ENCODE measurements around the gene MANBA. TPM values are rescaled to one million over a fixed set of nuclear protein-coding genes. Genes with fewer than 3 reads are reported as not detected.
A peak's percentile ranks its signal among the peaks of the same experiment; 100 is the strongest.

Gene MANBA
- total and polyA plus RNA-seq, 2 of the 13 experiments (the other 11 are each of a cell fraction or from before 2014, with no cell fraction given): 11.7 to 33.3 TPM

- TF ChIP-seq HOMEZ (CRISPR knock-in tag; IDR thresholded peaks at IDR 0.05; ENCODE audit: low read depth) (no peak; the same call in 1 of the 2 replicates), ZNF230 (CRISPR knock-in tag; IDR thresholded peaks at IDR 0.05) (peak; percentile 58; the same call in 1 of the 2 replicates), TFDP1 (CRISPR knock-in tag; IDR thresholded peaks at IDR 0.05; ENCODE audit: borderline replicate concordance) (no peak), SP1 (IDR thresholded peaks at IDR 0.05) (no peak), SP1 (CRISPR knock-in tag; IDR thresholded peaks at IDR 0.05) (no peak), HES4 (CRISPR knock-in tag; IDR thresholded peaks at IDR 0.05; ENCODE audit: borderline replicate concordance) (no peak), CENPBD1 (CRISPR knock-in tag; IDR thresholded peaks at IDR 0.05; ENCODE audit: borderline replicate concordance, low read depth) (no peak), ZNF703 (CRISPR knock-in tag; IDR thresholded peaks at IDR 0.05; ENCODE audit: borderline replicate concordance) (no peak), ZBTB34 (CRISPR knock-in tag; IDR thresholded peaks at IDR 0.05) (no peak), SP2 (CRISPR knock-in tag; IDR thresholded peaks at IDR 0.05) (no peak), ZBTB14 (CRISPR knock-in tag; IDR thresholded peaks at IDR 0.05) (no peak), ZNF549 (CRISPR knock-in tag; IDR thresholded peaks at IDR 0.05) (no peak), SIN3B (IDR thresholded peaks at IDR 0.05; ENCODE audit: low read length) (no peak), ZBTB49 (CRISPR knock-in tag; IDR thresholded peaks at IDR 0.05; ENCODE audit: borderline replicate concordance) (no peak), ZNF75D (CRISPR knock-in tag; IDR thresholded peaks at IDR 0.05; ENCODE audit: borderline replicate concordance) (no peak), SRSF1 (optimal IDR thresholded peaks at IDR 0.05; ENCODE audit: low read depth, low read length) (no peak), PLRG1 (conservative IDR thresholded peaks at IDR 0.05) (no peak), RFX5 (IDR thresholded peaks at IDR 0.05; ENCODE audit: low read depth, low read length) (no peak), PRDM4 (CRISPR knock-in tag; IDR thresholded peaks at IDR 0.05; ENCODE audit: borderline replicate concordance) (no peak)
Measured at GRCh38 chr4:102620697-102621497, 139.9 kb downstream of the MANBA start (continued).
